ENCODE results near the gene SFMBT2. TPM values are rescaled to one million over a fixed set of nuclear protein-coding genes. Genes with fewer than 3 reads are reported as not detected.
A peak's percentile ranks its signal among the peaks of the same experiment; 100 is the strongest.

SFMBT2 gene
- total RNA-seq, 2 donors from 2014 or later = 12.2 to 18.5 TPM

- TF ChIP-seq POLR2A (IDR thresholded peaks at IDR 0.05) (no peak), POLR2AphosphoS5 (IDR thresholded peaks at IDR 0.05) (no peak), CTCF (IDR thresholded peaks at IDR 0.05) (no peak)
- peaks cover 7% of the 10 kb centered on the region in 2 donors for H3K36me3 ChIP-seq
Measured at GRCh38 chr10:7173948-7174347, 236.9 kb downstream of the SFMBT2 start.

GRCh38 chr10:7171825-7172224 lies 239.0 kb downstream of the SFMBT2 start:
- no peaks in the 10 kb centered on the region for H3K27me3 ChIP-seq (replicated peaks; ENCODE audit: insufficient read depth)
- no peak overlapping the region for H3K4me3 ChIP-seq
- intact Hi-C loops (cut with DNase I) = no loop called here
- no peak overlapping the region for H3K27ac ChIP-seq
- no peak for DNase-seq (ENCODE audit: low spot score)
- no peaks in the 10 kb centered on the region for H3K4me1 ChIP-seq (replicated peaks)
- H3K36me3 ChIP-seq = peaks cover 7% of the 10 kb centered on the region in 2 donors
- TF ChIP-seq POLR2A (IDR thresholded peaks at IDR 0.05) (no peak), CTCF (IDR thresholded peaks at IDR 0.05) (no peak), POLR2AphosphoS5 (IDR thresholded peaks at IDR 0.05) (no peak)
- no peaks in the 10 kb centered on the region for H3K9me3 ChIP-seq
- 98% methylated on average over 29 of the region's 35 CpGs for WGBS

More at GRCh38 chr10:7173948-7174347, 236.9 kb downstream of the SFMBT2 start:
- no peak overlapping the region for H3K27ac ChIP-seq
- no peak for DNase-seq (ENCODE audit: low spot score)
- whole genome bisulfite sequencing = 93% methylated on average over 11 of the region's 11 CpGs
- H3K9me3 ChIP-seq = no peaks in the 10 kb centered on the region
- no peak overlapping the region for H3K4me3 ChIP-seq
- no peaks in the 10 kb centered on the region for H3K4me1 ChIP-seq (replicated peaks)
- intact Hi-C loops (cut with DNase I) = no loop called here
- no peaks in the 10 kb centered on the region for H3K27me3 ChIP-seq (replicated peaks; ENCODE audit: insufficient read depth)

GRCh38 chr10:7170626-7171322 lies 240.1 kb downstream of the SFMBT2 start:
- Histone ChIP-seq H3K4me1 (replicated peaks) (no peaks in the 10 kb centered on the region), H3K36me3 (peaks cover 7% of the 10 kb centered on the region in 2 donors), H3K27ac (no peak overlapping the region), H3K4me3 (no peak overlapping the region), H3K27me3 (replicated peaks; ENCODE audit: insufficient read depth) (no peaks in the 10 kb centered on the region), H3K9me3 (no peaks in the 10 kb centered on the region)
- TF ChIP-seq POLR2AphosphoS5 (IDR thresholded peaks at IDR 0.05) (peak; percentile 35), POLR2A (IDR thresholded peaks at IDR 0.05) (no peak), CTCF (IDR thresholded peaks at IDR 0.05) (no peak)
- WGBS = 76% methylated on average over 24 of the region's 24 CpGs
- intact Hi-C loops (cut with DNase I) = no loop called here
- peak; percentile 42 for DNase-seq (ENCODE audit: low spot score)

GRCh38 chr10:7168414-7168813 lies 242.4 kb downstream of the SFMBT2 start:
- Histone ChIP-seq H3K27me3 (replicated peaks; ENCODE audit: insufficient read depth) (no peaks in the 10 kb centered on the region), H3K27ac (no peak overlapping the region), H3K4me3 (no peak overlapping the region), H3K4me1 (replicated peaks) (no peaks in the 10 kb centered on the region), H3K9me3 (no peaks in the 10 kb centered on the region), H3K36me3 (peaks cover 7% of the 10 kb centered on the region in 2 donors)
- DNase-seq (ENCODE audit: low spot score) = no peak
- intact Hi-C loops (cut with DNase I) = no loop called here
- TF ChIP-seq CTCF (IDR thresholded peaks at IDR 0.05) (no peak), POLR2AphosphoS5 (IDR thresholded peaks at IDR 0.05) (no peak), POLR2A (IDR thresholded peaks at IDR 0.05) (no peak)
- WGBS = 94% methylated on average over 13 of the region's 13 CpGs

Measured in prostate gland (tissue), 2 donors.